GM19372 (cell line): ENCODE data around the gene AP2M1.
"Not testable (repeated sequence)": the region's sequence is repeated elsewhere in the genome, so short reads cannot be mapped to it uniquely, and the experiment has no call there.

Source experiments
- ATAC-seq: cut with Tn5 transposase; IDR thresholded peaks from one replicate; pipeline ENCODE4 v1.9.1; 2021; ENCODE audit warnings: mild to moderate bottlenecking, low read depth, moderate library complexity; ENCODE audit not compliant: unreplicated experiment

The AP2M1 gene

GRCh38 chr3:184174646-184175492, at the start of gene AP2M1:
Gene AP2M1, plus strand, starts transcription at chr3:184174855. Its CDS starts 2,139 bp downstream, at chr3:184176994.
- peak; percentile 98 for ATAC-seq

- ATAC-seq, result no peak
These were observed 48.6 kb upstream of the AP2M1 start for GRCh38 chr3:184126006-184126405.

GRCh38 chr3:184129012-184129411, 45.6 kb upstream of the AP2M1 start:
- ATAC-seq, result no peak

GRCh38 chr3:184132945-184133344, 41.7 kb upstream of the AP2M1 start:
- ATAC-seq, result no peak

GRCh38 chr3:184133840-184134745, 40.6 kb upstream of the AP2M1 start:
- no peak for ATAC-seq

- no peak for ATAC-seq
These were observed 39.9 kb upstream of the AP2M1 start for GRCh38 chr3:184134746-184135148.

- peak; percentile 90 for ATAC-seq
These were observed 39.3 kb upstream of the AP2M1 start, which contains the start of gene EIF2B5 for GRCh38 chr3:184135149-184135910. Gene EIF2B5, plus strand, starts transcription at chr3:184135358. Its CDS starts 28 bp downstream, at chr3:184135386.

GRCh38 chr3:184135911-184136260, 38.8 kb upstream of the AP2M1 start:
- no peak for ATAC-seq

- ATAC-seq, result no peak
These were observed 34.2 kb upstream of the AP2M1 start for GRCh38 chr3:184140436-184140835.

GRCh38 chr3:184142199-184142598, 32.5 kb upstream of the AP2M1 start:
- no peak for ATAC-seq

GRCh38 chr3:184143327-184143726, 31.3 kb upstream of the AP2M1 start:
- ATAC-seq, result no peak

GRCh38 chr3:184144505-184144904, 30.1 kb upstream of the AP2M1 start:
- no peak for ATAC-seq

- no peak for ATAC-seq
These were observed 29.5 kb upstream of the AP2M1 start for GRCh38 chr3:184145111-184145524.

GRCh38 chr3:184145751-184146270, 28.8 kb upstream of the AP2M1 start:
- ATAC-seq, result no peak

- ATAC-seq, result no peak
These were observed 26.6 kb upstream of the AP2M1 start for GRCh38 chr3:184148076-184148475.

GRCh38 chr3:184149123-184149522, 25.5 kb upstream of the AP2M1 start:
- no peak for ATAC-seq

GRCh38 chr3:184149770-184150169, 24.9 kb upstream of the AP2M1 start:
- ATAC-seq, result not testable (repeated sequence)

GRCh38 chr3:184154885-184155643, 19.6 kb upstream of the AP2M1 start, which contains the start of gene DVL3:
Gene DVL3, plus strand, starts transcription at chr3:184155377. Its CDS starts 259 bp downstream, at chr3:184155636.
- peak; percentile 77 for ATAC-seq
